HEK293T (cell line): ENCODE data around the gene BTN3A1.

Experiments used
- ARNT ChIP-seq: fragments of 450-650 bp; IDR thresholded peaks from 2 replicates; pipeline ENCODE4 v1.6.1; 2017; ENCODE audit warnings: mild to moderate bottlenecking
- FOXM1 ChIP-seq: fragments of 450-650 bp; IDR thresholded peaks from 2 replicates; pipeline ENCODE4 v1.6.1; 2017; ENCODE audit warnings: mild to moderate bottlenecking, borderline replicate concordance
- SP1 ChIP-seq: fragments of 450-650 bp; IDR thresholded peaks from 2 replicates; pipeline ENCODE4 v1.6.1; 2017
- TARDBP ChIP-seq: fragments of 450-650 bp; IDR thresholded peaks from 2 replicates; pipeline ENCODE4 v1.6.1; 2016

DNA sequence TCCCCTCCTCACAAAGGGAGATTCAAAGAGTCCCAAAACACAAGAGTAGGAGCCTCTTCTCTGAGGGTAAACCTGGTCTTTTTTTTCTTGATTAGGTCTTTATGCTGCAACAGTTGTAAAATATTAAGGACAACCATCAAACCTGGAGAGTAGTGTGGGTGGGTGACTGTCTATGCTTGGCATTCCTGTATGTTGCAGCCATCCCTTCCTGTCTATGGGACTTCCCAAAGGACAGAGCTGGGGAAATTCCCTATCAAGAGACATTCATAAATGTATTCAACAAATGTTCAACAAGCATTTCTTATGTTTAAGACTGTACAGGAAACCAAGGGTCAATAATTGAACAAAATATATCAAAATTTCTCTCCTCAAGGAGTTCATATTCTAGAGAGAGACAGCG lies 13.6 kb upstream of the BTN3A1 start:
- TF ChIP-seq TARDBP (no peak), SP1 (no peak), FOXM1 (no peak), ARNT (no peak)
